Spleen (tissue), 13 donors: ENCODE measurements around the gene CMTR2. TPM values are rescaled to one million over a fixed set of nuclear protein-coding genes. Genes with fewer than 3 reads are reported as not detected.

Source experiments
- DNase-seq: peaks from one replicate; pipeline ENCODE4 v3.0.0-alpha.2; 2020
- H3K27ac ChIP-seq, 8 donors: fragments of 200-600 bp; sonication (generic) in 7 of 8; 1 replicate in 4 of 8; 2 replicates in 4 of 8; pipeline versions ENCODE4 v1.5.0 to v1.8.0; 2016 to 2021; ENCODE audit warnings: inconsistent platforms in 4 of 8, mild to moderate bottlenecking in 4 of 8, moderate library complexity in 1 of 8
- H3K27me3 ChIP-seq, 7 donors: fragments of 200-600 bp; sonication (generic) in 6 of 7; replicated peaks in 1 of 7; 1 replicate in 4 of 7; 2 replicates in 3 of 7; pipeline versions ENCODE4 v1.5.0 to v1.8.0; 2016 to 2021; ENCODE audit warnings: inconsistent platforms in 3 of 7, mild to moderate bottlenecking in 1 of 7
- H3K36me3 ChIP-seq, 6 donors: fragments of 200-600 bp; sonication (generic) in 5 of 6; 1 replicate in 4 of 6; 2 replicates in 2 of 6; pipeline versions ENCODE4 v1.5.0 to v1.8.0; 2016 to 2021; ENCODE audit warnings: inconsistent platforms in 2 of 6
- H3K4me1 ChIP-seq, 6 donors: fragments of 200-600 bp; sonication (generic) in 5 of 6; 1 replicate in 3 of 6; 2 replicates in 3 of 6; pipeline versions ENCODE4 v1.5.0 to v1.8.0; 2016 to 2021; ENCODE audit warnings: inconsistent platforms in 3 of 6
- H3K4me3 ChIP-seq, 8 donors: fragments of 200-600 bp; sonication (generic) in 7 of 8; 1 replicate in 4 of 8; 2 replicates in 4 of 8; pipeline versions ENCODE4 v1.5.0 to v1.8.0; 2016 to 2021; ENCODE audit warnings: inconsistent platforms in 4 of 8, mild to moderate bottlenecking in 4 of 8, moderate library complexity in 2 of 8
- H3K9me3 ChIP-seq, 8 donors: fragments of 200-600 bp; sonication (generic) in 7 of 8; 1 replicate in 4 of 8; 2 replicates in 4 of 8; pipeline versions ENCODE4 v1.5.0 to v1.8.0; 2016 to 2021; ENCODE audit warnings: inconsistent platforms in 4 of 8
- CTCF ChIP-seq, 11 experiments: fragments of 200-600 bp in 7 of 11; fragments of 450-650 bp in 4 of 11; sonication (generic) in 4 of 11; IDR thresholded peaks in 8 of 11; conservative IDR thresholded peaks in 3 of 11; 1 replicate in 7 of 11; 2 replicates in 4 of 11; pipeline versions ENCODE4 v1.4.0 to v1.8.0; 2016 to 2021; ENCODE audit warnings: antibody characterized with exemption in 11 of 11, inconsistent platforms in 4 of 11, mild to moderate bottlenecking in 1 of 11
- POLR2A ChIP-seq, 3 donors: fragments of 450-650 bp; IDR thresholded peaks; one replicate each; pipeline ENCODE4 v1.5.1; 2017; ENCODE audit warnings: antibody characterized with exemption in 3 of 3, mild to moderate bottlenecking in 1 of 3
- POLR2AphosphoS5 ChIP-seq, 3 donors: sonication (generic); formaldehyde crosslinking; IDR thresholded peaks; one replicate each; pipeline ENCODE4 v1.5.1; 2017; ENCODE audit warnings: antibody characterized with exemption in 3 of 3
- WGBS, 5 donors: extraction: QIAGEN DNeasy Blood & Tissue Kit in 3 of 5; methylation state at CpG; one replicate each; pipeline versions ENCODE4 v1.1.5 to v1.1.7; 2013 to 2018; 5-methylcytosine and 5-hydroxymethylcytosine counted together
- intact Hi-C: fragments of 100-400 bp; cut with DNase I; formaldehyde crosslinking; loops from one replicate; pipeline ENCODE4 v1.15.0; 2023; ENCODE audit warnings: low total_unique reads
- long read RNA-seq, 2 donors: transcript quantifications; one replicate each; lab custom pipeline, GENCODE V29; 2026
- polyA plus RNA-seq, 3 donors: library from polyadenylated mRNA; stranded (reverse); fragments of 200-250 nt; gene quantifications; one replicate each; pipeline ENCODE4 v1.2.1, GENCODE V29; 2013
- total RNA-seq, 7 donors: library from RNA; depleted of rRNA in 3 of 7; stranded (reverse); fragments of >200 nt in 3 of 7; fragmentation: NEBNext Ultra II Directional in 4 of 7; extraction: Animal tissue kit (Norgen Biotek cat#: 25700) in 4 of 7; gene quantifications; one replicate each; pipeline versions ENCODE4 v1.1.0 to v1.2.1, GENCODE V29; 2016 to 2021
- donor health status: healthy with polysubstance abuse.
- donor health status: DM: no; HTN: no; CAD: no; lungs with moderate emphysema.
- donor health status: DM: no; HTN: no; CAD: no.
- donor health status: Bipolar disorder and iron deficiency.
- donor health status: healthy.
- donor health status: DM: no; HTN: no; CAD: no.
- donor health status: DM: yes; HTN: yes; CAD: no.

The CMTR2 gene
- total RNA-seq: 10 to 100 TPM; 20.9 to 51.7 (median 25.8) TPM
- polyA plus RNA-seq: 10 to 100 TPM in 2 of 3 donors, 1 to 10 TPM in 1; 8.8 to 12.3 (median 11.0) TPM
- long read RNA-seq, donor 1, full-length matches to known transcripts: 5 of 5 reads
- long read RNA-seq, donor 1, partial matches to known transcripts: 0 of 5 reads
- long read RNA-seq, donor 1, other reads (novel, unspliced or antisense): 0 of 5 reads
- long read RNA-seq, donor 2, full-length matches to known transcripts: 2 of 2 reads
- long read RNA-seq, donor 2, partial matches to known transcripts: 0 of 2 reads
- long read RNA-seq, donor 2, other reads (novel, unspliced or antisense): 0 of 2 reads

- peak; percentile 97 for DNase-seq
- peaks cover 12 to 35% (median 21%) of the 10 kb centered on the region in 6 donors for H3K4me1 ChIP-seq
- peak; percentile 92 to 95 (median 94) for TF ChIP-seq POLR2AphosphoS5 (IDR thresholded peaks at IDR 0.05)
- TF ChIP-seq CTCF (IDR thresholded peaks at IDR 0.05 in 8 of 11, conservative IDR thresholded peaks at IDR 0.05 in 3 of 11): peak in 2 of 11 experiments; percentile 12 to 23
- peak in 2 of 3 donors; percentile 41 to 64 for TF ChIP-seq POLR2A (IDR thresholded peaks at IDR 0.05)
- 0 to 1% (median 1%) methylated on average over 39 to 60 of the region's 60 CpGs for WGBS, 5 donors
- H3K4me3 ChIP-seq: peak within 1 kb of the TSS; percentile 58 to 89 (median 77)
- peaks cover 3 to 35% (median 24%) of the 10 kb centered on the region in 6 donors for H3K36me3 ChIP-seq
- peak within 1 kb of the TSS; percentile 83 to 97 (median 91) for H3K27ac ChIP-seq
- peaks cover 0 to 27% (median 0%) of the 10 kb centered on the region in 8 donors for H3K9me3 ChIP-seq
- peaks cover 0 to 24% (median 0%) of the 10 kb centered on the region in 7 donors for H3K27me3 ChIP-seq
- intact Hi-C loops: no loop called here
These were observed at the start of gene CMTR2 for GRCh38 chr16:71288890-71289731. Gene CMTR2 (minus strand): TSS chr16:71289402. CDS start chr16:71285920, 3,482 bp downstream.

- no peak for DNase-seq
- peaks cover 0 to 5% (median 0%) of the 10 kb centered on the region in 8 donors for H3K9me3 ChIP-seq
- no peak overlapping the region for H3K4me3 ChIP-seq
- intact Hi-C loops: no loop called here
- WGBS, 5 donors: 82 to 92% (median 89%) methylated on average over 1 of the region's 1 CpG
- TF ChIP-seq POLR2AphosphoS5 (IDR thresholded peaks at IDR 0.05): no peak
- TF ChIP-seq CTCF (IDR thresholded peaks at IDR 0.05 in 8 of 11, conservative IDR thresholded peaks at IDR 0.05 in 3 of 11): no peak
- TF ChIP-seq POLR2A (IDR thresholded peaks at IDR 0.05): no peak
- H3K27ac ChIP-seq: no peak overlapping the region
- no peaks in the 10 kb centered on the region for H3K4me1 ChIP-seq
- peaks cover 0 to 45% (median 0%) of the 10 kb centered on the region in 7 donors for H3K27me3 ChIP-seq
- no peaks in the 10 kb centered on the region for H3K36me3 ChIP-seq
These were observed 49.4 kb upstream of the CMTR2 start for GRCh38 chr16:71338632-71339031.

- TF ChIP-seq CTCF (IDR thresholded peaks at IDR 0.05 in 8 of 11, conservative IDR thresholded peaks at IDR 0.05 in 3 of 11): no peak
- TF ChIP-seq POLR2A (IDR thresholded peaks at IDR 0.05): no peak
- TF ChIP-seq POLR2AphosphoS5 (IDR thresholded peaks at IDR 0.05): no peak
- DNase-seq: no peak
- no peak overlapping the region for H3K4me3 ChIP-seq
- H3K9me3 ChIP-seq: peaks cover 0 to 5% (median 0%) of the 10 kb centered on the region in 8 donors
- peaks cover 0 to 42% (median 0%) of the 10 kb centered on the region in 7 donors for H3K27me3 ChIP-seq
- intact Hi-C loops: no loop called here
- H3K27ac ChIP-seq: no peak overlapping the region
- WGBS, 5 donors: 64 to 88% (median 75%) methylated on average over 2 of the region's 2 CpGs
- no peaks in the 10 kb centered on the region for H3K4me1 ChIP-seq
- no peaks in the 10 kb centered on the region for H3K36me3 ChIP-seq
These were observed 49.0 kb upstream of the CMTR2 start for GRCh38 chr16:71338193-71338592.
